Fibroblast of lung (primary cell): ENCODE data around the gene SLC30A10.

Experiments used
- CTCF ChIP-seq, 2 donors: IDR thresholded peaks in 1 of 2; conservative IDR thresholded peaks in 1 of 2; 1 replicate in 1 of 2; 2 replicates in 1 of 2; pipeline ENCODE4 v1.5.1; 2011 to 2012; ENCODE audit warnings: low read length in 2 of 2, control low read depth in 1 of 2, inconsistent platforms in 1 of 2, low read depth in 1 of 2, mild to moderate bottlenecking in 1 of 2
- EZH2 ChIP-seq: IDR thresholded peaks from 2 replicates; pipeline ENCODE4 v1.5.1; 2012; ENCODE audit warnings: low read length, control low read depth, mild to moderate bottlenecking; ENCODE audit errors: missing control alignments

DNA sequence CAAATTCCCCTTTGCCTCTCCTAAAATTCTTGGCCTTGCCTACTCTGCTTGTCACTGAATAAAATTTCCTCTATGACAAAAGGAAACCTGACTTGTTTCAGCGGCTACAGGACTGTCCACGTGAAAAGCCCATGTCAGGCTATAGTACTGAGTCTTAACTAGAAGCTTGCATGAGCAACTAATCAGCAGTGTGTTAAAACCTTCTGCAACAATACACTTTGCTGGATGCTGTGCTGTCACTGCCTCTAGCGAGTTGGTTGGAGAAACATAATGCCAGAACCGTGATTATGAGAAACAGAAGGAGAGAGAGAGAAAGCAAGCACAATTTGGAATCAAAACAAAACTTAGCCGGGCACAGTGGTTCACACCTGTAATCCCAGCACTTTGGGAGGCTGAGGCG, 25.7 kb upstream of the SLC30A10 start:
- no peak for TF ChIP-seq CTCF (conservative IDR thresholded peaks at IDR 0.05 in 1 of 2, IDR thresholded peaks at IDR 0.05 in 1 of 2; ENCODE audit: low read depth in 1 of 2, low read length in 2 of 2)
- TF ChIP-seq EZH2: no peak
